ENCODE results near the gene TBC1D4.

DNA sequence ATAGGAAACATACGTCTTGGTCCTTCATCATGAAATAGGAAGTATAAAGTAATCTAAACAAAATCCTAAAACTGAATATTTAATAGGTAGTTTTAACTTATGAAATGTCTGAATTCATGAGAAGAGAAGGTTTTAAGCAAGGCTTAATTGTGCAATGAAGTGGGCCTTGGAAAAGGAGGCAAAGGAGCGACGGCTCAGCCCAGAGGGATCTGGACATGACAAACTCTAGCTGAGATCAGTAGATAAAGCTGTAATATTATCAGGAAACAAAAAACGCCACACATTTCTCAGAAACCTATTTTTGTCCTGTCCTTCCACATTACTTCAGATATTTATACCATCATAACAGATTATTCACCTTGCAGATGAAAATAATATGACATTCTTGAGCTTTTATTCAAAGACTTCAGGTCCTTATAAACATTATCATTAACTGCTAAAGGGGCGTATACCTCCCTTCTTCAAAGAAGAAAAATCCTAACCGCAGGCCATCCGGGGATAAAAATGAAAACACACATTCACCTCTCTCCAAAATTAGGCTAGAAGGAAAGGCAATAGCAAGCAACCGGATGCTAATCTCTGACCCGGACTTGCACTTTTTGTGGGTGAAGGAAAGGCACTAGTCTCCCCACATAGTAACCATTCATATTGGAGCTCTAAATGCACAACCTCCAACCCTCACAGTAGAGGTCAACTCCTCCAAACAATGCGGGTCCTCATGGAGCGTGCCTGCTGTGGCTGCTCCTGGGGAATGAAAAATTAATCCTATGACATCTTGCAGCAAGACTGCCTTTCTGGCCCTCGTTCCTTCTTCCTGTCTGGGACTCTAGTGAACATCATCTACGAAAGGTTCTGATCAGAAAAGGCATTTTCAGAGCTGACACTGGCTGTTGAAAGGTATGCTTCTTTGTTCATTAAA lies 108.8 kb downstream of the TBC1D4 start:
- TF ChIP-seq, protein P1, sequence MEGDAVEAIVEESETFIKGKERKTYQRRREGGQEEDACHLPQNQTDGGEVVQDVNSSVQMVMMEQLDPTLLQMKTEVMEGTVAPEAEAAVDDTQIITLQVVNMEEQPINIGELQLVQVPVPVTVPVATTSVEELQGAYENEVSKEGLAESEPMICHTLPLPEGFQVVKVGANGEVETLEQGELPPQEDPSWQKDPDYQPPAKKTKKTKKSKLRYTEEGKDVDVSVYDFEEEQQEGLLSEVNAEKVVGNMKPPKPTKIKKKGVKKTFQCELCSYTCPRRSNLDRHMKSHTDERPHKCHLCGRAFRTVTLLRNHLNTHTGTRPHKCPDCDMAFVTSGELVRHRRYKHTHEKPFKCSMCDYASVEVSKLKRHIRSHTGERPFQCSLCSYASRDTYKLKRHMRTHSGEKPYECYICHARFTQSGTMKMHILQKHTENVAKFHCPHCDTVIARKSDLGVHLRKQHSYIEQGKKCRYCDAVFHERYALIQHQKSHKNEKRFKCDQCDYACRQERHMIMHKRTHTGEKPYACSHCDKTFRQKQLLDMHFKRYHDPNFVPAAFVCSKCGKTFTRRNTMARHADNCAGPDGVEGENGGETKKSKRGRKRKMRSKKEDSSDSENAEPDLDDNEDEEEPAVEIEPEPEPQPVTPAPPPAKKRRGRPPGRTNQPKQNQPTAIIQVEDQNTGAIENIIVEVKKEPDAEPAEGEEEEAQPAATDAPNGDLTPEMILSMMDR (IDR thresholded peaks at IDR 0.05), result no peak
- TF ChIP-seq ZFX (IDR thresholded peaks at IDR 0.05; ENCODE audit: borderline replicate concordance), result no peak

Data from 22Rv1 (cell line).